MG63 (cell line): Measurements from ENCODE around the gene NBDY. TPM values are rescaled to one million over a fixed set of nuclear protein-coding genes. Genes with fewer than 3 reads are reported as not detected.

Experiments used
- DNase-seq: peaks from one replicate; pipeline ENCODE4 v3.0.0-alpha.2; 2020
- H3K27me3 ChIP-seq: fragments of 250-450 bp; sonication (Bioruptor Pico); 2 replicates; pipeline ENCODE4 v1.5.1; 2020; ENCODE audit warnings: mild to moderate bottlenecking, moderate library complexity
- H3K36me3 ChIP-seq: fragments of 250-450 bp; sonication (Bioruptor Pico); 2 replicates; pipeline ENCODE4 v1.5.1; 2020; ENCODE audit warnings: mild to moderate bottlenecking, moderate library complexity
- H3K4me3 ChIP-seq: fragments of 250-450 bp; sonication (Bioruptor Pico); 2 replicates; pipeline ENCODE4 v1.5.1; 2020; ENCODE audit warnings: mild to moderate bottlenecking, moderate library complexity
- H3K9me3 ChIP-seq: fragments of 250-450 bp; sonication (Bioruptor Pico); 2 replicates; pipeline ENCODE4 v1.5.1; 2020; ENCODE audit warnings: mild to moderate bottlenecking, moderate library complexity
- total RNA-seq: library from RNA; depleted of rRNA; stranded (reverse); fragments of >200 nt; shearing (Covaris generic); gene quantifications from 2 replicates; pipeline ENCODE4 v1.2.3, GENCODE V29; 2014; ENCODE audit warnings: low replicate concordance

Gene NBDY
- total RNA-seq, 1 experiment from 2014 or later: 5.4 TPM

- DNase-seq: no peak
- H3K27me3 ChIP-seq: no peaks in the 10 kb centered on the region
- H3K36me3 ChIP-seq: no peaks in the 10 kb centered on the region
- H3K9me3 ChIP-seq: no peaks in the 10 kb centered on the region
- H3K4me3 ChIP-seq: no peak overlapping the region
These were observed 63.4 kb downstream of the NBDY start for GRCh38 chrX:56792270-56793111.

- Histone ChIP-seq H3K9me3 (no peaks in the 10 kb centered on the region), H3K36me3 (no peaks in the 10 kb centered on the region), H3K27me3 (no peaks in the 10 kb centered on the region), H3K4me3 (no peak overlapping the region)
- no peak for DNase-seq
These were observed 64.0 kb downstream of the NBDY start for GRCh38 chrX:56793112-56793430.

- no peak for DNase-seq
- Histone ChIP-seq H3K36me3 (no peaks in the 10 kb centered on the region), H3K4me3 (no peak overlapping the region), H3K9me3 (no peaks in the 10 kb centered on the region), H3K27me3 (no peaks in the 10 kb centered on the region)
These were observed 64.7 kb downstream of the NBDY start for GRCh38 chrX:56793521-56794320.

GRCh38 chrX:56794404-56795230 is 65.6 kb downstream of the NBDY start:
- Histone ChIP-seq H3K4me3 (no peak overlapping the region), H3K36me3 (no peaks in the 10 kb centered on the region), H3K9me3 (no peaks in the 10 kb centered on the region), H3K27me3 (no peaks in the 10 kb centered on the region)
- DNase-seq: no peak

- Histone ChIP-seq H3K4me3 (no peak overlapping the region), H3K9me3 (no peaks in the 10 kb centered on the region), H3K36me3 (no peaks in the 10 kb centered on the region), H3K27me3 (no peaks in the 10 kb centered on the region)
- no peak for DNase-seq
These were observed 66.3 kb downstream of the NBDY start for GRCh38 chrX:56795309-56795868.

GRCh38 chrX:56796641-56797395 is 67.8 kb downstream of the NBDY start:
- no peaks in the 10 kb centered on the region for H3K27me3 ChIP-seq
- H3K4me3 ChIP-seq: no peak overlapping the region
- H3K36me3 ChIP-seq: no peaks in the 10 kb centered on the region
- no peaks in the 10 kb centered on the region for H3K9me3 ChIP-seq
- no peak for DNase-seq

GRCh38 chrX:56797574-56798338 is 68.7 kb downstream of the NBDY start:
- no peaks in the 10 kb centered on the region for H3K27me3 ChIP-seq
- H3K36me3 ChIP-seq: no peaks in the 10 kb centered on the region
- DNase-seq: no peak
- no peak overlapping the region for H3K4me3 ChIP-seq
- H3K9me3 ChIP-seq: no peaks in the 10 kb centered on the region

- H3K9me3 ChIP-seq: no peaks in the 10 kb centered on the region
- no peaks in the 10 kb centered on the region for H3K27me3 ChIP-seq
- DNase-seq: no peak
- H3K36me3 ChIP-seq: no peaks in the 10 kb centered on the region
- no peak overlapping the region for H3K4me3 ChIP-seq
These were observed 69.3 kb downstream of the NBDY start for GRCh38 chrX:56798339-56798711.

GRCh38 chrX:56798866-56799758 is 70.1 kb downstream of the NBDY start:
- H3K9me3 ChIP-seq: no peaks in the 10 kb centered on the region
- no peaks in the 10 kb centered on the region for H3K36me3 ChIP-seq
- H3K4me3 ChIP-seq: no peak overlapping the region
- DNase-seq: no peak
- no peaks in the 10 kb centered on the region for H3K27me3 ChIP-seq

- Histone ChIP-seq H3K9me3 (no peaks in the 10 kb centered on the region), H3K36me3 (no peaks in the 10 kb centered on the region), H3K27me3 (no peaks in the 10 kb centered on the region), H3K4me3 (no peak overlapping the region)
- no peak for DNase-seq
These were observed 71.3 kb downstream of the NBDY start for GRCh38 chrX:56800307-56800706.

GRCh38 chrX:56800801-56801200 is 71.8 kb downstream of the NBDY start:
- DNase-seq: no peak
- Histone ChIP-seq H3K4me3 (no peak overlapping the region), H3K36me3 (no peaks in the 10 kb centered on the region), H3K27me3 (no peaks in the 10 kb centered on the region), H3K9me3 (no peaks in the 10 kb centered on the region)

GRCh38 chrX:56802428-56802827 is 73.4 kb downstream of the NBDY start:
- Histone ChIP-seq H3K27me3 (no peaks in the 10 kb centered on the region), H3K4me3 (no peak overlapping the region), H3K36me3 (no peaks in the 10 kb centered on the region), H3K9me3 (no peaks in the 10 kb centered on the region)
- no peak for DNase-seq

- Histone ChIP-seq H3K9me3 (no peaks in the 10 kb centered on the region), H3K27me3 (no peaks in the 10 kb centered on the region), H3K4me3 (no peak overlapping the region), H3K36me3 (no peaks in the 10 kb centered on the region)
- peak; percentile 24 for DNase-seq
These were observed 74.1 kb downstream of the NBDY start for GRCh38 chrX:56802921-56803849.
